H9 (cell line): ENCODE measurements around the gene FATE1. TPM values are rescaled to one million over a fixed set of nuclear protein-coding genes. Genes with fewer than 3 reads are reported as not detected.

Experiments
- DNase-seq: peaks from one replicate; pipeline ENCODE4 v3.0.0-alpha.2; 2017
- H2AFZ ChIP-seq: one replicate; pipeline ENCODE4 v1.6.1; 2013; ENCODE audit warnings: mild to moderate bottlenecking, low read length, control low read depth, moderate library complexity
- H2AK5ac ChIP-seq: 2 replicates; pipeline ENCODE4 v1.6.1; 2013; ENCODE audit warnings: low read length, control low read depth, mixed read lengths; ENCODE audit not compliant: insufficient read length
- H2BK120ac ChIP-seq: one replicate; pipeline ENCODE4 v1.6.1; 2013; ENCODE audit warnings: low read depth, mild to moderate bottlenecking, low read length, control low read depth, inconsistent platforms; ENCODE audit not compliant: poor library complexity, severe bottlenecking
- H2BK12ac ChIP-seq: 2 replicates; pipeline ENCODE4 v1.6.1; 2013; ENCODE audit warnings: low read length, control low read depth, mixed read lengths, low read depth; ENCODE audit not compliant: insufficient read length
- H2BK15ac ChIP-seq: 2 replicates; pipeline ENCODE4 v1.6.1; 2013; ENCODE audit warnings: low read depth, low read length, control low read depth
- H2BK20ac ChIP-seq: one replicate; pipeline ENCODE4 v1.6.1; 2013; ENCODE audit warnings: low read depth, mild to moderate bottlenecking, low read length, control low read depth, inconsistent platforms; ENCODE audit not compliant: poor library complexity, severe bottlenecking
- H2BK5ac ChIP-seq: 2 replicates; pipeline ENCODE4 v1.6.1; 2013; ENCODE audit warnings: low read length, control low read depth, mixed read lengths; ENCODE audit not compliant: insufficient read length
- H3K14ac ChIP-seq: 2 replicates; pipeline ENCODE4 v1.6.1; 2013; ENCODE audit warnings: low read length, control low read depth; ENCODE audit not compliant: insufficient read depth
- H3K18ac ChIP-seq: 2 replicates; pipeline ENCODE4 v1.6.1; 2013; ENCODE audit warnings: low read depth, mild to moderate bottlenecking, mixed read lengths, low read length, control low read depth; ENCODE audit not compliant: insufficient read length
- H3K23ac ChIP-seq: 2 replicates; pipeline ENCODE4 v1.6.1; 2013; ENCODE audit warnings: low read length, control low read depth, mixed read lengths, low read depth; ENCODE audit not compliant: insufficient read length
- H3K23me2 ChIP-seq: 2 replicates; pipeline ENCODE4 v1.6.1; 2013; ENCODE audit warnings: low read depth, mild to moderate bottlenecking, mixed read lengths, low read length, control low read depth; ENCODE audit not compliant: insufficient read length, poor library complexity, severe bottlenecking
- H3K27ac ChIP-seq: 2 replicates; pipeline ENCODE4 v1.5.1; 2013; ENCODE audit warnings: low read length, control low read depth, mixed read lengths, low read depth; ENCODE audit not compliant: insufficient read length
- H3K27me3 ChIP-seq: 2 replicates; pipeline ENCODE4 v1.6.1; 2013; ENCODE audit warnings: low read length, control low read depth, inconsistent platforms; ENCODE audit not compliant: insufficient read depth
- H3K4ac ChIP-seq: 2 replicates; pipeline ENCODE4 v1.6.1; 2013; ENCODE audit warnings: low read depth, mild to moderate bottlenecking, control low read depth, inconsistent platforms, low read length, moderate library complexity
- H3K4me1 ChIP-seq: 2 replicates; pipeline ENCODE4 v1.6.1; 2013; ENCODE audit warnings: low read length, control low read depth, inconsistent platforms; ENCODE audit not compliant: insufficient read depth
- H3K4me2 ChIP-seq: 2 replicates; pipeline ENCODE4 v1.6.1; 2013; ENCODE audit warnings: low read length, control low read depth, mixed read lengths; ENCODE audit not compliant: insufficient read length, insufficient read depth
- H3K56ac ChIP-seq: 2 replicates; pipeline ENCODE4 v1.6.1; 2013; ENCODE audit warnings: low read depth, mild to moderate bottlenecking, mixed read lengths, low read length, control low read depth; ENCODE audit not compliant: insufficient read length
- H3K79me1 ChIP-seq: 2 replicates; pipeline ENCODE4 v1.6.1; 2013; ENCODE audit warnings: low read depth, mild to moderate bottlenecking, moderate library complexity, low read length, control low read depth, inconsistent platforms; ENCODE audit not compliant: insufficient read depth, poor library complexity, severe bottlenecking
- H3K79me2 ChIP-seq: 2 replicates; pipeline ENCODE4 v1.6.1; 2013; ENCODE audit warnings: low read length, control low read depth, inconsistent platforms; ENCODE audit not compliant: insufficient read depth
- H3K9ac ChIP-seq: 2 replicates; pipeline ENCODE4 v1.6.1; 2013; ENCODE audit warnings: low read length, control low read depth, mixed read lengths; ENCODE audit not compliant: insufficient read length; ENCODE audit errors: extremely low read depth
- H3K9me3 ChIP-seq: one replicate; pipeline ENCODE4 v1.6.1; 2013; ENCODE audit warnings: low read depth, low read length, inconsistent platforms; ENCODE audit not compliant: control insufficient read depth
- H3T11ph ChIP-seq: one replicate; pipeline ENCODE4 v1.6.1; 2013; ENCODE audit warnings: mild to moderate bottlenecking, low read length, control low read depth, inconsistent platforms
- H4K20me1 ChIP-seq: one replicate; pipeline ENCODE4 v1.6.1; 2013; ENCODE audit not compliant: control insufficient read depth, insufficient read length, insufficient read depth
- H4K5ac ChIP-seq: 2 replicates; pipeline ENCODE4 v1.6.1; 2013; ENCODE audit warnings: low read depth, mild to moderate bottlenecking, mixed read lengths, low read length, control low read depth; ENCODE audit not compliant: insufficient read length
- H4K8ac ChIP-seq: replicated peaks from 2 replicates; pipeline ENCODE4 v1.6.1; 2013; ENCODE audit warnings: low read length, control low read depth, mixed read lengths, low read depth; ENCODE audit not compliant: insufficient read length
- H4K91ac ChIP-seq: 2 replicates; pipeline ENCODE4 v1.6.1; 2013; ENCODE audit warnings: low read depth, mild to moderate bottlenecking, moderate library complexity, mixed read lengths, low read length, control low read depth; ENCODE audit not compliant: insufficient read length
- H3K27ac Mint-ChIP-seq, 3 experiments: 2 replicates in 2 of 3; 3 replicates in 1 of 3; pipeline ENCODE4 v1.8.0; 2020 to 2021; ENCODE audit warnings: mixed read lengths in 3 of 3, mild to moderate bottlenecking in 1 of 3, moderate library complexity in 1 of 3
- H3K27me3 Mint-ChIP-seq: 2 replicates; pipeline ENCODE4 v1.8.0; 2021; ENCODE audit warnings: low read depth, mild to moderate bottlenecking, moderate library complexity, mixed read lengths
- H3K36me3 Mint-ChIP-seq, 3 experiments: 2 replicates in 2 of 3; 3 replicates in 1 of 3; pipeline ENCODE4 v1.8.0; 2020 to 2021; ENCODE audit warnings: low read depth in 3 of 3, mixed read lengths in 3 of 3; ENCODE audit not compliant: insufficient read depth in 1 of 3
- H3K4me1 Mint-ChIP-seq, 2 experiments: 2 replicates each; pipeline ENCODE4 v1.8.0; 2020; ENCODE audit warnings: mixed read lengths in 2 of 2
- H3K4me3 Mint-ChIP-seq, 2 experiments: 2 replicates in 1 of 2; 3 replicates in 1 of 2; pipeline ENCODE4 v1.8.0; 2020 to 2021; ENCODE audit warnings: mild to moderate bottlenecking in 2 of 2, mixed read lengths in 2 of 2, moderate library complexity in 1 of 2
- H3K9me3 Mint-ChIP-seq, 2 experiments: 2 replicates in 1 of 2; 3 replicates in 1 of 2; pipeline ENCODE4 v1.8.0; 2020; ENCODE audit warnings: mild to moderate bottlenecking in 2 of 2, mixed read lengths in 2 of 2, moderate library complexity in 1 of 2
- CTCF ChIP-seq: fragments of 200-600 bp; sonication (generic); conservative IDR thresholded peaks from 3 replicates; pipeline ENCODE4 v1.8.0; 2021; ENCODE audit warnings: antibody characterized with exemption, mild to moderate bottlenecking
- WGBS: extraction: QIAGEN DNeasy Blood & Tissue Kit; methylation state at CpG from one replicate; pipeline ENCODE4 v1.1.7; 2013; ENCODE audit warnings: missing lambda C conversion rate, low lambda C conversion rate, mixed read lengths; ENCODE audit not compliant: insufficient read length; ENCODE audit errors: extremely low coverage; 5-methylcytosine and 5-hydroxymethylcytosine counted together
- total RNA-seq: library from RNA; stranded (reverse); gene quantifications from 2 replicates; pipeline ENCODE4 v1.2.1, GENCODE V29; 2021

The FATE1 gene
- total RNA-seq, 1 experiment from 2014 or later = not detected

- no peak overlapping the region for H2BK20ac ChIP-seq
- WGBS = no CpG with 5 or more reads among the region's 5 CpGs
- Mint-ChIP-seq H3K4me3 (no peak overlapping the region; a peak in 1 of 5 replicates), H3K36me3 (peaks cover 0 to 2% (median 0%) of the 10 kb centered on the region in 3 experiments; a peak in 2 of 7 replicates), H3K4me1 (peaks cover 12 to 14% of the 10 kb centered on the region in 2 experiments), H3K9me3 (peaks cover 66 to 80% of the 10 kb centered on the region in 2 experiments), H3K27me3 (peaks cover 9% of the 10 kb centered on the region), H3K27ac (no peak overlapping the region)
- peaks cover 2% of the 10 kb centered on the region for H3K23me2 ChIP-seq
- H2BK120ac ChIP-seq = no peak overlapping the region
- no peaks in the 10 kb centered on the region for H4K20me1 ChIP-seq
- no peak overlapping the region for H3T11ph ChIP-seq
- H3K14ac ChIP-seq = no peak overlapping the region
- no peak overlapping the region for H4K8ac ChIP-seq
- H3K27ac ChIP-seq = no peak overlapping the region
- H3K79me2 ChIP-seq = no peaks in the 10 kb centered on the region
- H3K4ac ChIP-seq = no peak overlapping the region
- no peak overlapping the region for H2BK5ac ChIP-seq
- no peaks in the 10 kb centered on the region for H3K79me1 ChIP-seq
- no peak overlapping the region for H3K18ac ChIP-seq
- H3K9ac ChIP-seq = no peak overlapping the region
- no peaks in the 10 kb centered on the region for H3K4me1 ChIP-seq
- no peak overlapping the region for H2BK15ac ChIP-seq
- peaks cover 46% of the 10 kb centered on the region for H3K9me3 ChIP-seq
- H4K5ac ChIP-seq = no peak overlapping the region
- no peaks in the 10 kb centered on the region for H3K27me3 ChIP-seq
- H2BK12ac ChIP-seq = no peak overlapping the region
- no peak overlapping the region for H3K56ac ChIP-seq
- H4K91ac ChIP-seq = no peak overlapping the region
- no peak overlapping the region for H3K4me2 ChIP-seq
- no peak overlapping the region for H2AK5ac ChIP-seq
- no peak for DNase-seq
- no peak for TF ChIP-seq CTCF
- H2AFZ ChIP-seq = no peak overlapping the region
- no peak overlapping the region for H3K23ac ChIP-seq
Observed at GRCh38 chrX:151750511-151750910, 34.7 kb downstream of the FATE1 start.
